ENCODE results near the gene DAAM1.

Gene DAAM1

DNA sequence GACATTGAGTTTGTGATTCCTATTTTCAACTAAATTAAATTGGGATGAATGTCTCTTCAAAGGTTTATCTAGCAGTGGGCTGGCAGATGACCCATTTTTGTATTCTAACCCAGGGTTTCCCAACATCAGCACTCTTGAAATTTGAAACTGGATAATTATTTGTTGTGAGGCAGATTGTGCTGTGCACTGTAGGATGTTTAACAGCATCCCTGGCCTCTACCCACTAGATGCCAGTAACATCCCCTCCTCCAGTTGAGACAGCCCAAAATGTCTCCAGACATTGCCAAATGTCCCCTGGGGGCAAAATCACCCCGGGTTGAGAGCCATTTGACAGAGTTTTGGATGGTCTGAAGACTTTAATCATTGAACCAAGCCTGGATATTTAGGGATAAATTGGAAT, 11.1 kb downstream of the DAAM1 start:
- no peaks in the 10 kb centered on the region for H3K4me1 ChIP-seq (ENCODE audit: control insufficient read depth in 2 of 2, insufficient read depth in 2 of 2, low read length in 2 of 2)
- no peaks in the 10 kb centered on the region for H3K36me3 ChIP-seq (ENCODE audit: control insufficient read depth in 2 of 2, insufficient read depth in 2 of 2, low read length in 2 of 2)
- no peak overlapping the region for H3K27ac ChIP-seq (ENCODE audit: low read depth in 2 of 2, low read length in 2 of 2)
- H3K9me3 ChIP-seq (ENCODE audit: control insufficient read depth in 2 of 2, low read length in 2 of 2), result no peaks in the 10 kb centered on the region
- no peak overlapping the region for H3K4me3 ChIP-seq (ENCODE audit: low read length in 2 of 2)
- no peak overlapping the region for H3K9ac ChIP-seq (ENCODE audit: low read depth in 1 of 2, low read length in 2 of 2)
- no peaks in the 10 kb centered on the region for H3K27me3 ChIP-seq (ENCODE audit: control insufficient read depth in 2 of 2, insufficient read depth in 2 of 2, low read length in 2 of 2)

- no peak overlapping the region for H3K4me3 ChIP-seq (ENCODE audit: low read length in 2 of 2)
- no peaks in the 10 kb centered on the region for H3K4me1 ChIP-seq (ENCODE audit: control insufficient read depth in 2 of 2, insufficient read depth in 2 of 2, low read length in 2 of 2)
- H3K27me3 ChIP-seq (ENCODE audit: control insufficient read depth in 2 of 2, insufficient read depth in 2 of 2, low read length in 2 of 2), result no peaks in the 10 kb centered on the region
- H3K9me3 ChIP-seq (ENCODE audit: control insufficient read depth in 2 of 2, low read length in 2 of 2), result no peaks in the 10 kb centered on the region
- no peaks in the 10 kb centered on the region for H3K36me3 ChIP-seq (ENCODE audit: control insufficient read depth in 2 of 2, insufficient read depth in 2 of 2, low read length in 2 of 2)
- no peak overlapping the region for H3K9ac ChIP-seq (ENCODE audit: low read depth in 1 of 2, low read length in 2 of 2)
- H3K27ac ChIP-seq (ENCODE audit: low read depth in 2 of 2, low read length in 2 of 2), result no peak overlapping the region
These were observed 11.7 kb downstream of the DAAM1 start for GRCh38 chr14:59200195-59200594.

GRCh38 chr14:59202031-59202430, 13.6 kb downstream of the DAAM1 start:
- H3K27ac ChIP-seq (ENCODE audit: low read depth in 2 of 2, low read length in 2 of 2), result no peak overlapping the region
- H3K4me1 ChIP-seq (ENCODE audit: control insufficient read depth in 2 of 2, insufficient read depth in 2 of 2, low read length in 2 of 2), result no peaks in the 10 kb centered on the region
- H3K9ac ChIP-seq (ENCODE audit: low read depth in 1 of 2, low read length in 2 of 2), result no peak overlapping the region
- H3K27me3 ChIP-seq (ENCODE audit: control insufficient read depth in 2 of 2, insufficient read depth in 2 of 2, low read length in 2 of 2), result no peaks in the 10 kb centered on the region
- no peaks in the 10 kb centered on the region for H3K9me3 ChIP-seq (ENCODE audit: control insufficient read depth in 2 of 2, low read length in 2 of 2)
- no peaks in the 10 kb centered on the region for H3K36me3 ChIP-seq (ENCODE audit: control insufficient read depth in 2 of 2, insufficient read depth in 2 of 2, low read length in 2 of 2)
- no peak overlapping the region for H3K4me3 ChIP-seq (ENCODE audit: low read length in 2 of 2)

DNA sequence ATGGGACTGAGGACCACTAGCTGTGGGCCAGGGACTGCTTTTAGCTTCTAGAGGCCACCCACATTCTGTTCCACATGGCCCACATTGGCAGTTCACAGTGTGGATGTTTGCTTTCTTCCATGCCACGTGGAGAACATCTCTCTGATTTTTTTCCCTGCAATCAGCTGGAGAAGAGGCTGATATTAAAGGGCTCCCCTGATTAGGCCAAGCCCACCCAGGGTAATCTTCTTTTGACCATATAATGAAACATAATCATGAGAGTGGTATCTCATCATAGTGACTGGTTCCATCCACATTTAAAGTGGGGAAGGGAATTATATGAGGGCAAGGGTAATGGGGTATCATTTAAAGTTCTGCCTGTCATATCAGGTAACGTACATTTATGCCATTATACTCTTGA, 15.8 kb downstream of the DAAM1 start:
- Histone ChIP-seq H3K9me3 (ENCODE audit: control insufficient read depth in 2 of 2, low read length in 2 of 2) (no peaks in the 10 kb centered on the region), H3K27me3 (ENCODE audit: control insufficient read depth in 2 of 2, insufficient read depth in 2 of 2, low read length in 2 of 2) (no peaks in the 10 kb centered on the region), H3K36me3 (ENCODE audit: control insufficient read depth in 2 of 2, insufficient read depth in 2 of 2, low read length in 2 of 2) (no peaks in the 10 kb centered on the region), H3K4me3 (ENCODE audit: low read length in 2 of 2) (no peak overlapping the region), H3K4me1 (ENCODE audit: control insufficient read depth in 2 of 2, insufficient read depth in 2 of 2, low read length in 2 of 2) (no peaks in the 10 kb centered on the region), H3K9ac (ENCODE audit: low read depth in 1 of 2, low read length in 2 of 2) (no peak overlapping the region), H3K27ac (ENCODE audit: low read depth in 2 of 2, low read length in 2 of 2) (no peak overlapping the region)

GRCh38 chr14:59206892-59207291, 18.4 kb downstream of the DAAM1 start:
- Histone ChIP-seq H3K9me3 (ENCODE audit: control insufficient read depth in 2 of 2, low read length in 2 of 2) (no peaks in the 10 kb centered on the region), H3K9ac (ENCODE audit: low read depth in 1 of 2, low read length in 2 of 2) (no peak overlapping the region), H3K27me3 (ENCODE audit: control insufficient read depth in 2 of 2, insufficient read depth in 2 of 2, low read length in 2 of 2) (no peaks in the 10 kb centered on the region), H3K4me3 (ENCODE audit: low read length in 2 of 2) (no peak overlapping the region), H3K27ac (ENCODE audit: low read depth in 2 of 2, low read length in 2 of 2) (no peak overlapping the region), H3K36me3 (ENCODE audit: control insufficient read depth in 2 of 2, insufficient read depth in 2 of 2, low read length in 2 of 2) (no peaks in the 10 kb centered on the region), H3K4me1 (ENCODE audit: control insufficient read depth in 2 of 2, insufficient read depth in 2 of 2, low read length in 2 of 2) (peaks cover 0 to 3% of the 10 kb centered on the region in 2 donors)

DNA sequence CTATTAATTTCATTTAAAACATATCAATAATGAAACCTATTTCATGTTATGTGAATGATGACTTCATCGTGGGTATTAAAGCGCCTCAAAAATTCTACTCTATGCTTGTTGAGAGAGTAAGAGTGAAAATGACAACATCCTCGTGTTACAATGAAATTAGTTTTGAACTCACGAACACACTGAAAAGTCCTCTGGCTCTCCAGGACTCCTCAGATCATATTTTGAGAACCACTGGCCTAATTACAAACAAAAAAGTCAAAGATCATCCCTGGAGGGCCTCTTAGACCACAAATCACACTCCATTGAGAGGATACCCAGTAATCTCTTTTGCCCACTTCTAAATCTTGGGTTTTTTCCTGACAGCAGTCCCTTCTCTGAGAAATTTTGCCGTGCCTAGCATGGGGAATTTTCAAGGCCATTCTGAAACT, 19.1 kb downstream of the DAAM1 start:
- peaks cover 0 to 3% of the 10 kb centered on the region in 2 donors for H3K4me1 ChIP-seq (ENCODE audit: control insufficient read depth in 2 of 2, insufficient read depth in 2 of 2, low read length in 2 of 2)
- no peak overlapping the region for H3K27ac ChIP-seq (ENCODE audit: low read depth in 2 of 2, low read length in 2 of 2)
- no peak overlapping the region for H3K9ac ChIP-seq (ENCODE audit: low read depth in 1 of 2, low read length in 2 of 2)

DNA sequence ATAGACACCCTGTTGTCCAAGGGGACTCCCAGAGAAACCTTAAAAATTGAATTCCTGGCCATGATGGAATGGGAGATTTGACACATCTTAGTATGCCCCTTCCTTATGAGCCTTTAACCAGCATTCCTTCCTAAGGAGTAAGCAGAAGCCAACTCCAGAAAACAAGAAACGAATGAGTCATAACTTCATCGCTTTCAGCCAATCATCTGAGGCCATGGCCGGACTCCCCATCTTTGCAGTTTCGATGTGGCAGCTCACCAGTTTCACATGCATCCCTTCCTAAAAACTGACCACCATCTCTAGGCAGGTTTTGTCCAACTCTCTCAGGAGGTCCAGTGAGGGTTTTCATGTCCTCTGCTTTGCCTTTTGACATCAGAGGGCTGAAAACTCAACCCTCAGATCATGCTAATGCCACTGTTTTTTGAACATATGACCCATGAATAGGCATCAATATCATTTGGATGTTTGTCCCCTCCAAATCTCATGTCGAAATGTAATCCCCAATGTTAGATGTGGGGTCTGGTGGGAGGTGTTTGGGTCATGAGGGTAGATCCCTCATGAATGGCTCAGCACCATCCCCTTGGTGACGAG, 19.9 kb downstream of the DAAM1 start:
- H3K9ac ChIP-seq (ENCODE audit: low read depth in 1 of 2, low read length in 2 of 2), result no peak overlapping the region
- H3K27ac ChIP-seq (ENCODE audit: low read depth in 2 of 2, low read length in 2 of 2), result no peak overlapping the region
- H3K4me3 ChIP-seq (ENCODE audit: low read length in 2 of 2), result no peak overlapping the region
- H3K36me3 ChIP-seq (ENCODE audit: control insufficient read depth in 2 of 2, insufficient read depth in 2 of 2, low read length in 2 of 2), result no peaks in the 10 kb centered on the region
- H3K4me1 ChIP-seq (ENCODE audit: control insufficient read depth in 2 of 2, insufficient read depth in 2 of 2, low read length in 2 of 2), result peaks cover 0 to 3% of the 10 kb centered on the region in 2 donors
- no peaks in the 10 kb centered on the region for H3K9me3 ChIP-seq (ENCODE audit: control insufficient read depth in 2 of 2, low read length in 2 of 2)
- no peaks in the 10 kb centered on the region for H3K27me3 ChIP-seq (ENCODE audit: control insufficient read depth in 2 of 2, insufficient read depth in 2 of 2, low read length in 2 of 2)

More for the DNA sequence above, 19.1 kb downstream of the DAAM1 start:
- no peaks in the 10 kb centered on the region for H3K9me3 ChIP-seq (ENCODE audit: control insufficient read depth in 2 of 2, low read length in 2 of 2)
- no peak overlapping the region for H3K4me3 ChIP-seq (ENCODE audit: low read length in 2 of 2)
- H3K27me3 ChIP-seq (ENCODE audit: control insufficient read depth in 2 of 2, insufficient read depth in 2 of 2, low read length in 2 of 2), result no peaks in the 10 kb centered on the region
- H3K36me3 ChIP-seq (ENCODE audit: control insufficient read depth in 2 of 2, insufficient read depth in 2 of 2, low read length in 2 of 2), result no peaks in the 10 kb centered on the region

- Histone ChIP-seq H3K27me3 (ENCODE audit: control insufficient read depth in 2 of 2, insufficient read depth in 2 of 2, low read length in 2 of 2) (no peaks in the 10 kb centered on the region), H3K27ac (ENCODE audit: low read depth in 2 of 2, low read length in 2 of 2) (no peak overlapping the region), H3K9ac (ENCODE audit: low read depth in 1 of 2, low read length in 2 of 2) (no peak overlapping the region)
These were observed 20.5 kb downstream of the DAAM1 start for GRCh38 chr14:59208954-59209353.

GRCh38 chr14:59210621-59211020, 22.2 kb downstream of the DAAM1 start:
- no peak overlapping the region for H3K27ac ChIP-seq (ENCODE audit: low read depth in 2 of 2, low read length in 2 of 2)

More at GRCh38 chr14:59208954-59209353, 20.5 kb downstream of the DAAM1 start:
- Histone ChIP-seq H3K4me3 (ENCODE audit: low read length in 2 of 2) (no peak overlapping the region), H3K4me1 (ENCODE audit: control insufficient read depth in 2 of 2, insufficient read depth in 2 of 2, low read length in 2 of 2) (peaks cover 0 to 3% of the 10 kb centered on the region in 2 donors), H3K9me3 (ENCODE audit: control insufficient read depth in 2 of 2, low read length in 2 of 2) (no peaks in the 10 kb centered on the region), H3K36me3 (ENCODE audit: control insufficient read depth in 2 of 2, insufficient read depth in 2 of 2, low read length in 2 of 2) (no peaks in the 10 kb centered on the region)

DNA sequence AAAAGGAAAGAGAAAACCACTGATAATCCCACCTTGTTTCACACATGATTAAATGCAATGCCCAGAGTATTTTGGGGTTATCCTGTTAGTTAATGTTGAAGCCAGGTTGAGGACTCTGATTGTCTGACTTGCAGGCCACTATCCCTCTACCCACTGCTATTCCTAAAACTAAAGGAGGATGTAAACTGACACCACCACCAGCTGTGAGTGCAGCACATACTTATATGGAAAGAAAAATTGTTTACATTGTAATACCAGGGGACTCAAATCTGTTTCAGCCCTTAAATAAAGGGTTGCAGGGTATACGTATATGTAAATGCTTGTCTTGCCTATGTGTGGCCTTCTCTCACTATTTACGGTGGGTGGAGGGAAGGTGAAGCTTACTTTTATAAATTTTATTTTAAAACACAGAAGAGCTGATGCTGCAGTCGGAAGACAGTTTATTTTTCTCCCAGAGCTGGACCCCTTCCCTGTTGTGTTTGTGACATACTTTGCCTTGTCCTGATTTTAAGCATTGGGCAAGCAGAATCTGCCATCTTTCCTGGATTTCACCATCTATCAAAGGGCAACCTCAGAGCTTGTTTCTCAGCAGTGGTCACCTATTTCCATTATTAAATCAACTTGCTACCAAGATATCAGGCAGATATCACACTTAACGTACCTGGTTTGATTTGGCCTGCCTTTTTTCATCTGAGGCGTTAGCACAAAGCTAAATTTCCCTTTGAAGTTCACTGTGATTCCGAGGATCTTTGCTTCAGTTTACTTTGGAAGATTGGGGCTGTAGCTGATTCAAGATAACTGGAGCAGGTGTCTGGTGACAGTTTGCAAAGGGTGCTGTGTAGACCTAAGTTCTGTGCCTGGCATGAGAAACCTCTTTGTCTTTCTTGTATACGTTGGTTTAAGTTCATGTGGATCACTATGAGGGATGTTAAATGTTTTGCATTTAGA, 25.2 kb downstream of the DAAM1 start:
- peaks cover 10 to 12% of the 10 kb centered on the region in 2 donors for H3K4me1 ChIP-seq (ENCODE audit: control insufficient read depth in 2 of 2, insufficient read depth in 2 of 2, low read length in 2 of 2)
- no peaks in the 10 kb centered on the region for H3K36me3 ChIP-seq (ENCODE audit: control insufficient read depth in 2 of 2, insufficient read depth in 2 of 2, low read length in 2 of 2)
- H3K9me3 ChIP-seq (ENCODE audit: control insufficient read depth in 2 of 2, low read length in 2 of 2), result no peaks in the 10 kb centered on the region
- H3K4me3 ChIP-seq (ENCODE audit: low read length in 2 of 2), result no peak overlapping the region
- no peaks in the 10 kb centered on the region for H3K27me3 ChIP-seq (ENCODE audit: control insufficient read depth in 2 of 2, insufficient read depth in 2 of 2, low read length in 2 of 2)
- no peak overlapping the region for H3K9ac ChIP-seq (ENCODE audit: low read depth in 1 of 2, low read length in 2 of 2)
- no peak overlapping the region for H3K27ac ChIP-seq (ENCODE audit: low read depth in 2 of 2, low read length in 2 of 2)

More at GRCh38 chr14:59210621-59211020, 22.2 kb downstream of the DAAM1 start:
- Histone ChIP-seq H3K4me3 (ENCODE audit: low read length in 2 of 2) (no peak overlapping the region), H3K9me3 (ENCODE audit: control insufficient read depth in 2 of 2, low read length in 2 of 2) (no peaks in the 10 kb centered on the region), H3K4me1 (ENCODE audit: control insufficient read depth in 2 of 2, insufficient read depth in 2 of 2, low read length in 2 of 2) (peaks cover 6 to 11% of the 10 kb centered on the region in 2 donors), H3K9ac (ENCODE audit: low read depth in 1 of 2, low read length in 2 of 2) (no peak overlapping the region), H3K27me3 (ENCODE audit: control insufficient read depth in 2 of 2, insufficient read depth in 2 of 2, low read length in 2 of 2) (no peaks in the 10 kb centered on the region), H3K36me3 (ENCODE audit: control insufficient read depth in 2 of 2, insufficient read depth in 2 of 2, low read length in 2 of 2) (no peaks in the 10 kb centered on the region)

All from mucosa of rectum (tissue), 2 donors.